Islet precursor cell (in vitro differentiated cells): ENCODE measurements around the gene SPDYE16.
"Not testable (repeated sequence)": the region's sequence is repeated elsewhere in the genome, so short reads cannot be mapped to it uniquely, and the experiment has no call there.

Experiments
- DNase-seq: peaks from one replicate; pipeline ENCODE4 v3.0.0-alpha.2; 2018

The SPDYE16 gene

DNA sequence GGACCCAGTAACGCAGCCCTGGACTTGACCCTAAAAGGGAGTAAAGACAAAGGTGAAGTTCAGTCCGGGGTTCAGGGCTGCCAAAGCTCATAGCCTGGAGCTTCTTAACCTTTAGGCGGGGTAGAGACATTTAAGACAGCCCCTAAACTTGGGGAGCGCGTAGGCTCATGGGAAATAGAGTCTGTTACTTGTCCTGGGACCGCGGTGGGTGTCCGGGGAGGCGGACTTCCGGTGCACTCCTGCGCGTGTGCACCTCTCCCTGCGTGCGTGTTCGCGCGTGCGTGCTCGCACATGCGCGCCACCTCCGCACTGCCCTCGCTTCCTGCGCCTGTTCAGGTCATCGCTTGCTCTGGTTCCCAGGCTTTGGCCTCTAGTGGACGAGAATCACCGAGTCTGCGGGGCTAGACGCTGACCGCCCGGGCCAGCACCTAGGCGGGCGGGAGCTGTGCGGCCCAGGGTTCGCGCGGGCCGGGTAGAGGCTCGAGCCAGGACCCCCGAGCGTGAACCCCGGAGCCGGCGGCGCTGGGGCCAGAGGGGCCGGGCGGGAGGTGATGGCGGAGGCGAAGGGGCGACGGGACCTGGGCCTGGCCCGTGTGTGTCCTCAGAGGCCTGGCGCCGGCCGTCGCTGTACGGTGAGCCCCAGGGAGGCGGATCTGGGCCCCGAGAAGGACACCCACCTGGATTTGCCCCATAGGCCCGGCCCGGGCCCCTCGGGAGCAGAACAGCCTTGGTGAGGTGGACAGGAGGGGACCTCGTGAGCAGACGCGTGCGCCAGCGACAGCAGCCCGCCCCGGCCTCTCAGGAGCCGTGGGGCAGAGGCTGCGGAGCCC, 6.1 kb upstream of the SPDYE16 start:
- DNase-seq: peak; percentile 93

DNA sequence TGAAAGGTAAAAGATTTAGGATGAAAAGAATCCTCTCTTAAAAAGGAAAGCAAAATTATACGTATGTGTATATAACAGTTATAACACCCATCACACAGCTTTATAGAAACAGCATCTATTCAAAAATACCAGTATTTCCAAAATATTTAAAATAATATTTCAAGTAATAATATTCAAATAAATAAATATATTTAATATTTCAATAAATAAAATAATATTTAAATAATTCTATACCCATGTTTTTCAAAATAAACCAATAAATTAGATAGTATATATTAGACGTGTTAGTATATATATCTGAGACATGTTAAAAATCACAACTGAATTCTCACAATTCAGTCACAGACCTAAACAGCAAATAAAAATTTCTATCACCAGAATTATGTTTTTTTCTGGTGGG, 11.5 kb downstream of the SPDYE16 start:
- DNase-seq: not testable (repeated sequence)

DNA sequence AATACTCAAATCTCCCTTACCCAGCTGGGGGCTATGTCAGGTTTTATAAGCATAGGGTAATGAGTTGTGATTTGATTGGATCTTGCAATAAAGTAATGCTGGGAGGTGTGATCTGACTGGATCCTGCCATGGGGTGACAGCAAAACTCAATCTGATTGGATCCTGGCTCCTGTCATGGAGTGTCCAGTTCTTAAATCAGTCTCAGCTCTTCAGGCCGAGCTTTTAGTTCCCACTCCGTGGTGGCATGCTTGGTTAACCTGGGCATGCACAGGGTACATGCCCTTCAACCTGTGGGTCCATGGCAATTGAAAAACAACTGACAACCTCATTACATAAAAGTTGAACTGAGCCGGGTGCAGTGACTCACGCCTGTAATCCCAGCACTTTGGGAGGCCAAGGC, 16.9 kb downstream of the SPDYE16 start:
- DNase-seq: not testable (repeated sequence)

DNA sequence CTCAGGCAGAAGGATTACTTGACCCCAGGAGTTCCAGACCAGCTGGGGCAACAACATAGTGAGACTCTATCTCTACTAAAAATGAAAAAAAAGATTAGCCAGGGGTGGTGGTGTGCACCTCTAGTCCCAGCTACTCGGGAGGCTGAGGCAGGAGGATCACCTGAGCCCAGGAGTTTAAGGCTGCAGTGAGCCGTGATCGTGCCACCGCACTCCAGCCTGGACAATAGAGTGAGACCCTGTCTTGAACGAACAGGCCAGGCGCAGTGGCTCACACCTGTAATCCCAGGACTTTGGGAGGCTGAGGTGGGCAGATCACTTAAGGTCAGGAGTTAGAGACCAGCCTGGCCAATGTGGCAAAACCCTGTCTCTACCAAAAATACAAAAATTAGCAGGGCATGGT, 26.2 kb downstream of the SPDYE16 start:
- DNase-seq: not testable (repeated sequence)

DNA sequence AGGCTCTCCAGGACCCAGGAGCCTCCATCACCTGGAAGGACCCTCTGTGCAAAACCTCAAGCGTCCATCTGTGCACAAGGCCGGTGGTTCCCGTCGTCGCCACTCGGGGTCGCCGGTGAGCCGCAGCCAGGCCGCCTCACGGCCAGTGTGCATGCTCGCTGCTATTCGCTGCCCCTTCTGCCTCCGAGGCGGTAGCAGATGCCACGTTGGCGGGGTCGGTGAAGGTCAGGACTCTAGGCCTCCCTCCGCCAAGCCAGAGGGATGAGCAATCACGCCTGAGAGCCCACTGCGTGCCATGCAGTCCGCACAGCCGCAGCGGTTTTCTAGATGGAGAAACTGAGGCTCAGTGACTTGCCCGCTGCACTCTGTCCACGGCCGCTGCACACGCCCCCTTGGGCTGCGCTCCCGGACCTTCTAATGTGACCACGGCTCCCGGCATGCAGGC, 27.1 kb downstream of the SPDYE16 start:
- no peak for DNase-seq

DNA sequence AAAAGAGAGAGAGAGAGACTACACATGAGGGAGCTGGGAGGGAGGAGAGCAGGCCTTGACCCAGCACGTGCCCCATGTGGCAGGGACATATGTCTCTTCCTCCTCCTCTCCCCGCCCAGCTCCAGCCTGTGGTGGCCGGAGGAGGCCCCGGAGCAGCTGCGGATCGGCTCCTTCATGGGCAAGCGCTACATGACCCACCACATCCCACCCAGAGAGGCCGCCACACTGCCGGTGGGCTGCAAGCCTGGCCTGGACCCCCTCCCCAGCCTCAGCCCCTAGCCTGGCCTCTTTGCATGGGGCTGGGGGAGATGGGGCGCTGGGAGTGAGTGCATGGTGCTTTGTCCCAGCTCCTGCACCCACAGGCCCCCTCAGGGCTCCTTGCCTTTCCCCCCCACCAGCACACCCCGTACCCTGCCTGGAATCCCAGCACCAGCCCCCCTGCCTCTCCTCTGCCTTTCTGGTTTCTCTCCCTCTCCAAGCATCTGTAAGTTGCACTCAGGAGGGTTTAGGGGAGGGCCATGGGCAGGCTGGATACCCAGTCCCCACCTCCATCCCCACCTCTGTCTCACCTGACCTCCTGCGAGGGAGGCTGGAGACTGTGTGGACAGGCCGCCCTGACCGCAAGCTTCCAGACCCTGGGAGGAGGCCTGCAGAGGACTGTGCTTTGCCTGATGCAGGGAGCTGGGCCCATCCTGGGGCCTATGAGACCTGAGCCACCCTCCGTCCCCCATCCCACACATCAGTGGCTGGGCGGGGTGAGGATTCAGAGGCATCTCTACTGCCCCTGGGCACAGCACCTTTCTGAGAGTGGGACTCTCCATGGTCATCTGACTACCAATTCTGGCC, 27.9 kb downstream of the SPDYE16 start:
- no peak for DNase-seq

DNA sequence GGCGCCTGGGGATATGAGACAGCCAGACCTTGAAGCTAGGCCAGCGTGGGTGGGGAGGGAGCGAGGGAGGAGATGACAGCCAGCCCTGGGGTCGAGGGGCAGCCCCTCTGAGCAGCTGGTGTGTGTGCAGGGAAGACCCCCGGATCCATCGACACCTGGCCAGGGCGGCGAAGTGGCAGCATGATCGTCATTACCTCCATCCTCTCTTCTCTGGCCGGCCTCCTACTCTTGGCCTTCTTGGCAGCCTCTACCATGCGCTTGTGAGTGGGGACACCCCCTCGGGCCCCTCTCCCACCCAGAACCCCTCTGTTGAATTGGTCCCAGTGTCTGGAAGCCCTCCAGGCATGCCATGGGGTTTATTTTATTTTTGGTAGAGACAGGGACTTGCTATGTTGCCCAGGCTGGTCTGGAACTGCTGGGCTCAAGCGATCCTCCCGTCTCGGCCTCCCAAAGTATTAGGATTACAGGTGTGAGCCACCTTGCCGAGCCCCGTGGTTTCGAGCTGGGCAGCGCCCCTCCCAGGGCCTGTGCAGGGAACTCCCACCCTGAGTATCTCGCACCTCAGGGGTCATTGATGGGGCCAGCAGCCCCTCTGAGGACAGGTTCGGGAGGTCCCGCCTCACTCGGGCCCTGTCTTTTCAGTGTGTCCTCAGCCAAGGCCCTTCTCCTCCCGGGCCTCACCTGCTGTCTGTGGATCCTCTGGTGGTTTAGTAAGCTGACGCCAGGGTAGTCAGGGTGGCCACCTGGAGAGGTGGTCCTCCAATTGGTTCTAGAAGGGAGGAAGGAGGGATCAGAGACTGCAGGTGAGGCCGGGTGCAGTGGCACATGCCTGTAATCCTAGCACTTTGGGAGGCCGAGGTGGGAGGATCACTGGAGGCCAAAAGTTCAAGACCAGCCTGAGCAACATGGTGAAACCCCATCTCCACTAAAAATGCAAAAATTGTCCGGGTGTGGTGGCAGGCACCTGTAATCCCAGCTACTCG, 29.0 kb downstream of the SPDYE16 start:
- DNase-seq: no peak

DNA sequence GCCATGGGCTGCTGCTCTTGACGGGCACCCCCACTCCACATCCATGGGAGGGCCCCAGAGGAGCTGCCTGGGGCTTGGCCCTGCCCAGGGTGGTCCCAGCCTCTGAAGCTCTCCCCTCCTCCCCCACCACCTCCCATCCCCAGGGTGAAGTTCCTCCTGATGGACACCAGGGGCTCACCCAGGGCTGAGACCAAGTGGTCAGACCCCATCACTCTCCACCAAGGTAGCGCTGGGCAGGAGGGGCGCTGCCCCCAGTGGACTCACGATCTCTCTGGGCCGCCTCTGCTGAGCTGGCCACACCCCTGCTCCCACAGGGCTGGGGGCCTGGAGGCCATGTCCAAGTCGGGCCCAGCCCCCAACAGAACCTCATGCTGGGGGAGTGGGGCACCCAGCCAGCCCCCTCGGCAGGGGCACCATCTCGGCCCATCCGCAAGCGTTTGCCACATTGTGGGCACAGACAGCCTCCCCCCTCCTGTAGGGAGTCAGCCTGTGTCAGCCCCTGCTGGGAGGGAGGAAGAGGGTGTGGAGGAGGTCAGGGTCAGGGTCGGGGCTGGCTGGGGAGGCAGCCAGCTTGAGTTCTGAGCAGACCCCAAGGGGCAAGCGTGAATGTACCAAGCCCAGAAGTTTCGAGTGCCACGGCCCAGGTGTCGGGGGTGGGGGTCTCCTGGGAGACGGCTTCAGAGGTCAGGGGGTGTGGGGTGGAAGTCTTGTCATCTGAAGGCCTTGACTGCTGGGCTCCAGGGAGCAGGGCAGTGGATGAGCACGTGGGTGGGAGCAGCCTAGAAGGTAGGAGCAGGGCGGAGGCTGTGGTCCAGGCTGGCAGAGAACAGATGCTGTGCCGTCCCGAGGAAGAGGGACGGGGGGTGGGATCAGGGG, 29.9 kb downstream of the SPDYE16 start:
- peak; percentile 77 for DNase-seq

DNA sequence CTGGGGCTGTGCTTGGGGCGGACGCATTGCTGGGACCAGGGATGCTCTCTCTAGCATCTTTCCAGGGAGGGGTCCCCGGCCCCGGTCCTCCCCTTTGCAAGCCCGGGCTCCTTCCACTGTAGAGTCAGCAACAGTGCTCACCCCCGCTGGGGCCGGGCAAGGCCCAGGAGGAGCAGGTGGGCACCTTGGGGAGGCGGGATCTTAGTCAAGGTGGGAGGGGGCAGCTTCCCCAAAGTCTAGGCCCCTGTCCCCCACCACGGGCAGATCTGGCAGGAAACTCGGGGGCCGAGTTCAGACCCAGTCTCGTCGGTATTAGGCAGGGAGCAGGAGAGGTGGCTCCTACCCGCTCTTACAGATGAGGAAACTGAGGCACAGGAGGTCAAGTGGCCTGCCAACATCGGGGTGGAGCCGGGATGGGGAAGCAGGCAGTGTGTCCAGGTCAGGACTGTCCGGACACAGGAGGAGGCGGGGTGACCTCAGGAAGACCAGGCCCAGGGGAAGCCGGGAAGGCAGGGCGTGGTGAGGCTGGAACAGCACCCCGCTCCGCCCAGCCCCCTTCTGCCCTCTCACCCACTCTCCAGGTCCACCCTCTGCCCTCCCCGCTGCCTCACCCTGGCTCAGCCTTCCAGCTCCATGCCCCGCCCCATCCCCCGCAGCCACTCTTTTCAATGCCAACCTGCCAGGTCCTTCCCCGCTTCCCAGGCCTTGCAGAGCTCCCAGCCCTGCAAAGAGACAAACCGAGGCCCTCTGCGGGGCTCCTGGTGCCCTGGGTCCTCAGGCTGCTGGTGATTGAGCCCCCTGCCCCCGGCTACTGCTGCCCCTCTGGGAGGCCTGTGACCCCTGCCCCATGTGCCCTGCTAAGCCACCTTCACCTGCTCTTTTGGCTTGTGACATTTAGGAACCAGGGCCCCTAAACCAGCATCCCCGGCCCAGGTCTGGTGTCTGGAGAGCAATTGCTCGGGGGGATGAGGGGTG, 30.9 kb downstream of the SPDYE16 start:
- not testable (repeated sequence) for DNase-seq

DNA sequence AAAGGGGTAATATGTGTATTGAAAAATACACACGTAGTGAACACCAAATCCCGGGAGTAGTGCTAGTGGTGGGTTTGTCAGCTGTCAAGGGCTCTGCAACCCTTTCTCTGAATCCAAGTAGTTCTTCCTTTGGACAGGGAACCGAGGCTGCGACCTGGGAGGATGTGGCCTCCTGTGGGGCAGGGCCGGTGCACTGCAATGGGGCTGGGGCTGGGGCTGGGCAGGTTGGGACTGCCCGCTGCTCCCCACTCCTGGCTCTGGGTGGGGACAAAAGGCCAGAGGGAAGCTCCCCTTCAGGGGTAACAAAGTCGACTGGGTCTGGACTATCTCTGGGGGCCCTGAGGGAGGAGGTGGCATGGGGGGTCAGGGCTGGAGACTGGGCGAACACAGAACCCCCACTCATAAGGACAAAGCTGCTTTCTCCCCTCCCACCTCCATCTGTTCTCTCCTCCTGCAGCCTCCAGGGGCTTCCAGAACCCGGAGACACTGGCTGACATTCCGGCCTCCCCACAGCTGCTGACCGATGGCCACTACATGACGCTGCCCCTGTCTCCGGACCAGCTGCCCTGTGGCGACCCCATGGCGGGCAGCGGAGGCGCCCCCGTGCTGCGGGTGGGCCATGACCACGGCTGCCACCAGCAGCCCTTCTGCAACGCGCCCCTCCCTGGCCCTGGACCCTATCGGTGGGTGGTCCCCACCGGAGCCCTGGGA, 31.7 kb downstream of the SPDYE16 start:
- DNase-seq: not testable (repeated sequence)

DNA sequence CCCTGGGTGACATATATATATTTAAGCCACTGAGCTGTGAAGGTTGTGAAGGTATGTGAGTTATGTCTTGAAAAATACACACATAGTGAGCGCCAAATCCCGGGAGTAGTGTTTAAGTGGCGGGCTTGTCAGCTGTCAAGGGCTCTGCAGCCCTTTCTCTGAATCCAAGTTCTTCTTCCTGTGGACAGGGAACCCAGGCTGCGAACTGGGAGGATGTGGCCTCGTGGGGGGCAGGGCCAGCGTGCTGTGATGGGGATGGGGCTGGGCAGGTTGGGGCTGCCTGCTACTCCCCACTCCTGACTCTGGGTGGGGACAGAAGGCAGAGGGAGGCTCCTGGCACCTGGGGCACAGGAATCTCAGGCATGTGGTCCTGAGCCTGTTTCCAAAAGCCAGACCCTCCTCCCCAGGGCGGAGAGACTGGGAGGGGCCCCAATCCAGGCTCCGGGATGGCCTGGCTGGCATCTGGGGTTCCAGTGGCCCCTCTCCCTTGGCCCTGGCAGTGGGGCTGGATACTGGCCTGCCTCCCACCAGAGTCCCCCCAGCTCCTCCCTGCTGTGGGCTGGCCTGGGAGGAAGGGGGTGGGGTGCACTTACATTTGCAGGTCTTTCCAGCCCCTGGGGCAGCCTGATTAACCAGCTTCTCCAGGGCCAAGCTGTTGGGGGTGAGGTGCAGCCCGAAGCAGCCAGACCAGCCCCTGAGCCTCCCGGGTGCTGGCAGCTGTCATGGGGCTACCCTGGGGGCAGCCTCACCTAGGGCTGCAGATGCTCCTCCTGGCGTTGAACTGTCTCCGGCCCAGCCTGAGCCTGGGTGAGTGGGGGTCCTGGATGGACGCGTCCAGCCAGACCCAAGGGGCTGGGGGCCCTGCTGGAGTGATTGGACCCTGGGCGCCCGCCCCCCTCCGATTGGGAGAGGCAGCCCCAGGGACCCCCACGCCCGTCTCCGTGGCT, 32.9 kb downstream of the SPDYE16 start, which contains the start of gene UPK3B:
UPK3B (plus strand) TSS at position 622 of the 947 bp plus-strand sequence; CDS start at position 723, 101 bp downstream.
- peak; percentile 81 for DNase-seq

DNA sequence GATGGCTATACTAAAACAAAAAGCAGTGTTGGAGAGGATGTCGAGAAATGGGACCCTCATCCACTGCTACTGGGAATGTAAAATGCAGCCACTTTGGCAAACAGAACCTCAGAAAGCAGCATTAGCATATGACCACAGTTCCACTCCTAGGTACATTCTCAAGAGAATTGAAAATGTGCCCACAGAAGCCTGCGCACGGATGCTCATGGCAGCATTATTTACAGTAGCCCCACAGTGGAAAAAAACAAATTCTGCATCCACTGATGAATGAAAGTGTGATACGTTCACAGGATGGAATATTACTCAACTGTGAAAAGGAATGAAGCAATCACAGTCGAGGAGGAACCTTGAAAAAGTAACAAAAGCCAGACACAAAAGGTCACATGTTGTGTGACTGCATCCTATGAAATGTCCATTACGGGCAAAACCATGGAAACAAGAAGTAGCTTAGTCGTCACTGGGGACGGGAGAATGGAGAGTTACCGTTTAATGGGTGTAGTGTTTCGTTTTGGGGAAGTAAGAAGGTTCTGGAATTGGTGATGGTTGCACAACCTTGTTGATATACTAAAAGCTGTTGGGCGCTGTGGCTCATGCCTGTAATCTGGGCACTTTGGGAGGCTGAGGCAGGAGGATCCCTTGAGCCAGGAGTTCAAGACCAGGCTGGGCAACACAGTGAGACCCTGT, 35.2 kb downstream of the SPDYE16 start:
- DNase-seq: no peak

DNA sequence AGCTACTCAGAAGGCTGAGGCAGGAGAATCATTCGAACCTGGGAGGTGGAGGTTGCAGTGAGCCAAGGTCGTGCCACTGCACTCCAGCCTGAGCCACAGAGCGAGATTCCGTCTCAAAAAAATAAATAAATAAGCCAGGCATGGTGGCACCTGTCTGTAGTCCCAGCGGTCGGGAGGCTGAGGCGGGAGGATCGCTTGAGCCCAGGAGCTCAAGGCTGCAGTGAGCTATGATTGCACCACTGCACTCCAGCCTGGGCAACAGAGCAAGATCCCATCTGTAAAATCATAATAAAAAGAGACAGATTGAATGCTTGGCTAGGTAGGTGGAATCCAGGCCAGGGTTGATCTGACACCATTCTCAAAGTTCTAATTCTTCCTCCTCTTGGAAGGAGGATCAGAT, 36.5 kb downstream of the SPDYE16 start:
- not testable (repeated sequence) for DNase-seq

DNA sequence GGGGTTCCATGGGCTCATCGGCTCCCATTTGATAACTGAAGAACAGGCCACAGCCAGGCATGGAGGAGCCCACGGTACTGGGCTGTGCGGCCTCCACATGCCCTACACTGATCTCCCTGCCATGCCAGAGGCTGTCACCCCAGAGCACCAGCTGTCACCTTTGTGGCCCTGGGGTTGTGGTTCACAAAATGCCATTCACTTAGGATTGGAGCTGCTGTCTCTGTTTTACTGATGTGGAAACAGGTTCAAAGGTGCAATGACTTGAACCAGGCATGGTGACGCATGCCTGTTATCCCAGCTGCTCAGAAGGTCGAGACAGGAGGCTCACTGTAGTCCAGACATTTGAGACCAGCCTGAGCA, 37.0 kb downstream of the SPDYE16 start:
- DNase-seq: no peak

DNA sequence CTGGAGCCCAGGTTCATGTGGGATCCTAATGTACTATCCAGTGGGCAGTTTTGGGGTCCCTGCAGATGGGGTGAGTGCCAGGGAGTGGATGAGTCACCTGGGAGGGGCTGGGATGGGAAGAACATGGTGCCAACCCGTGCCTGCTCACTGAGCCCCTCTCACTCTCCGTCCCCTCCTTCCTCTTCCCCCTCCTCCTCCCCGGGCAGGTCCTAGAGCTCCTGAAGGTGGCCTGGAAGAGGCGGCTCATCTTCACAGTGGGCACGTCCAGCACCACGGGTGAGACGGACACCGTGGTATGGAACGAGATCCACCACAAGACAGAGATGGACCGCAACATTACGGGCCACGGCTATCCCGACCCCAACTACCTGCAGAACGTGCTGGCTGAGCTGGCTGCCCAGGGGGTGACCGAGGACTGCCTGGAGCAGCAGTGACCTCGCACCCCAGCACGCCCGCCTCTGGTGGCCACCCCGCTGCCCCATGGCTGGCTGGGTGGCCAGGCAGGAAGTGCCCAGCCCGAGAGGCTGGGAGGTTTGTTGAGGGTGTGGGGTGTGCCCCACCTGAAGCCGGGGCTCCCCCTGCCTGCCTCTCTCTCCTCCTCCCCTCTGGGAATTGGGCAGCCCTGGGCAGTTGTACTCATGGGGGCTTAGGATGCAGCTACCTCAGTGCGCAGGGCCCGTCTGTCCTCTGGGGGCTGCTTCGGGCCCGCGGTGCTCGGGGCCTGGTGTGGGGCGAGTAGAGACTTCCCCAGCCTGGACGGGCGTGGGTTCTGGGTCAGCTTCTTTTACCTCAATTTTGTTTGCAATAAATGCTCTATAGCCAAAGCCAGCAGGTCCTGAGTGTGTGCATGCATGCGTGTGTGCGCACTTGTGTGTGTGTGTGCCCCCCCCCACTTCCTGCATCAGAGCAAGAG, 37.7 kb downstream of the SPDYE16 start:
- DNase-seq: no peak

DNA sequence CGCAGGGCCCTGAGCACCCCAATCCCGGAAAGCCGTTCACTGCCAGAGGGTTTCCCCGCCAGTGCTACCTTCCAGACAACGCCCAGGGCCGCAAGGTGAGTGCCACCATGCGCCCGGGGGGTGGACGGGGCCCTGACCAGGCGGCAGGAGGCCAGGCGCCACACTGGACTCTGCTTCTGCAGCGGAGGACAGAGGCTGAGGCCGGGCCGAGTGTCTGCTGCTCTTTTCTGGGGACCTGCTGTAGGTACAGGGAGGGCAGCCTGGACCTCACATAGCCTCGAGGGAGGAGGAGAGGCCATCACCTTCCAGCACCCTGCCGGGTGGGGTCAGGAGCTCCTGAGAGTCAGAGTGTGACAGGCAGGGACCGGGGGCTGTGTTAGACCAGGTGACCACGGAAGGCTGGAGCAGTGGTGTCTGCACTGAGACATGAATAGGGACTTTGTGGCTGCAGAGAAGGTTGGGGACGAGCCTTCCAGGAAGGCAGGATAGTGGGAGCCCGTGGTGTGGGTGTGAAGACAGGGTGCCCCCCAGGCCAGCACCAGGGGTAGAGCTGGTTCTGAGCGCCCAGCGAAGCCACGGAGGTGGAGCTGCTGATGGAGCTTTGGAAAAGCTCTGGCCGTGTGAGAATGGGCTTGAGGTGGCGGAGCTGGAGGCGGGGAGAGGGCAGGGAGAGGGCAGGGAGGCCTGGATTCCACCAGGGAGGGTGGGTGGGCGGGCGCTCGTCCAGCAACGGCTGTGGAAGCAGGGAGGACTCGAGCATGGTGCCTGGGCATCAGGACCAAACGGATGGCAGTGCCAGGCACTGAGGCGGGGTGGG, 38.5 kb downstream of the SPDYE16 start:
- not testable (repeated sequence) for DNase-seq
